GM18526 (cell line): Measurements from ENCODE around the gene HRH3.

Experiments used
- POLR2A ChIP-seq: IDR thresholded peaks from 3 replicates; pipeline ENCODE4 v1.6.1; 2011; ENCODE audit not compliant: insufficient read length; ENCODE audit errors: extremely low read depth

Gene HRH3

DNA sequence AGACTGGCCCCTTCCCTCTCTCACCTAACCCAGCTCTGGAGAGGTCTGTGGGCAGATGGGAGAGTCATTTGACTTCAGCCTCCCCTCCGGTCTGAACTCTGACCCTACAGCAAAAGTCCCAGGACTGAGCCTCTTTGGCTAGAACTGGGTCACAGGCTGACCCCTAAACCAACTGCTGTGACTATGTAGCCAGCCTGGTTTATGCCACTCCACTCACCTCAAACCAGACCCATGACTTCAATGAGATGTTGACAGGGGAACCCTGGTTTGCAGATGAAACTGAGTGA lies 17.4 kb upstream of the HRH3 start:
- TF ChIP-seq POLR2A, result no peak

DNA sequence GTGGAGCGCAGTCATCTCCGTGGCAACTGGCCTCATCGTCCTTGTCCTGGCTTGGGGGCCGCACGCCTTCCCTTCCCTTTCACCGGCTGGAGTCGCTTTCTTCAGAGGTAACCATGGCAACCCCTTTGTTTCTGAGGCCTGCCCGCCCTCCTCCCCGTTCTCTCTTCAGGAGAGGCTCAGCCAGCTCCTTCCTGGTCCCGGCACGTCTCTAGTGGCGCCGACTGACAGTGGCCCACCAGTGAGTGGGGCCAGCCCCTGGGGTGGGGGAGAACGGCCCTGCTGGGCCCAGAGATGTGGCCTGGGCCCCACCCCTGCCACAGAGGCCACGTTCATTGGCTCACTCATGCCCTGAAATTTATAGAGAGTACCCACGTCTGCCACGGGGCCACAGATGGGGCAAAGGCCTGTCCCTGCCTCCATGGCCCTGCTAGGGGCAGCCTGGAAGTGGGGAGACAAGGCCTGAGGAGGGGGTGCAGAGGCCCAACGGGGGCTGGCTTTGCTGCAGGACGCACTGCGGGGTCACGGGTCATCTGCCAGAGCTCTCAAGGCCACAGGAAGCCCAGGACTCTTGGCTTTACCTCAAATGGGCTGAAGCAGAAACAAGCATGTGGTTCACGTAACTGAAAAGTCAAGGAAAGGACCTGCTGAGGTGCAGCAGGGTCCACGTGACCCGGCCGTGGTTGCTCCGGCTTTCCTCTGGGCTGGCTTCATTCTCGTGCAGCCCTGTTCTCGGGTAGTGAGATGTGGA lies 16.9 kb upstream of the HRH3 start:
- no peak for TF ChIP-seq POLR2A

DNA sequence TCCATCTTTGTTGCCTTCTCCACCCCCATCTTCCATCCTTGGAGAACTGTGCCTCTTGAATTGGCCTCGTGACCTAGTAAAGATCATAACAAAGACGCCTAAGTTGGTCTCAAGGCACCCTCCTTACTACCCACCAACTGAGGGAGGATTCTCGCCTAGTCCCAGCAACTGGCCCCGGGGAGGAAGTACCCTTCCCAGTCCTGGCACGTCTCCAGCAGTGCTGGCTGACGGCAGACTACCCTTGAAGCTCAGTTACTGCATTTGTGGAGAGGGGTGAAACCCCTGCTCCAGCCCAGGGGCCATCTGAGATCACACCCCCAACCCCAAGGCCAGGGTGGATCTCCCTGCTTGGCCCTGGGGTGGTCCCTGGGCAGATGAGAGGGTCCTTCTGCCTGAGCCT lies 16.1 kb upstream of the HRH3 start:
- no peak for TF ChIP-seq POLR2A

DNA sequence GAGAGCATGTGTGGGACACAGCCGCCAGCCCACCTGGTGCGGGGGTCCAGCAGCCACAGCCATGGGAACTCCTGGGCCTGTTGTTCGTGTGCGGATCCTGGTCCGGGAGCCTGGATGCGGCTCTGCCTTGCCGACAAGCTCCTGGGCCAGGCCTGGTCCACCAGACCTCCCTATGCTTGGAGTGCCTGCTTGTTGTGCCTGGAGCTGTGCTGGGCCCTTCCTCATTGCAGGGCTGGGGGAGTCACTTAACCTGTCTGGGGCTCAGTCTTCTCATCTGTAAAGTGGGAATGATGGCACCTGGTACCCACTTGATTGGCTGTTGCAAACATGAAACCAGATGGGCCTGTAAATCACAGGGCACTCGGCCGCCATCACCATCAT lies 15.7 kb upstream of the HRH3 start:
- no peak for TF ChIP-seq POLR2A

DNA sequence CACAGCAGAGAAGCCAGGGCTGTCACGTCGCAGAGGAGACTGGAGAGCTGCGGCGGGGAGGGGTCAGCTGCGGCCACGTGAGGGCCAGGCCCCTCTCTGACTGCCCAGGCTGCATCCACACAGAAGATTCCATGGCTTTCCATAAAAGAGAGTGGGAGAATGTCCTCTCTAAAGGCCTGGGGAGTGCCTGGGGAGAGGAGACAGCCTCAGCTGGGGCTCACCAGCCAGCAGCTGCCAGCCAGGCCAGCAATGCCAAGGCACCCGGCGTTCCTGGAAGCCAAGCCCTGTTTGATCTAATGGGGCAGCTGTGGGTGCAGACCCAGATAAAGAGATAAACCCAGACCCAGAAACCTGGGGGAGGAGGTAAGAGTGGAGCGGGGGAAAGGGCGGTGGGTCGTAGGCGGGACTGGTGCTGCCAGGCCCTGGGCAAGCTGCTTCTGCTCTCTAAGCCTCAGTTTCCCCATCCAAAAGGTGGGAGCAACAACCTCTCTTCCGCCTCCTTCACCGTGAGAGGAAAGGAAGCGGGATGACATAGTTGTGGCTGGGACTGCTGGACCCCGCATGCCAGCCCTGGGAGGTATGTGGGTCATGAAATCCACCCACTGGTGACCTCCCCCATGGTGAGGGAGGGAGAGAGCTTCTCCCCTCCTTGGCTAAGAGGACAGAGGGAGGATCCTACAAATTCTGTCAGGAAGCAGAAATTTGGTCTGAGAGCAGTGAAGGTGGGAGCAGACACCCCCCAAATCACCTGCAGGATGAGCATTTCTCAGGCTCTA lies 15.1 kb upstream of the HRH3 start:
- no peak for TF ChIP-seq POLR2A

DNA sequence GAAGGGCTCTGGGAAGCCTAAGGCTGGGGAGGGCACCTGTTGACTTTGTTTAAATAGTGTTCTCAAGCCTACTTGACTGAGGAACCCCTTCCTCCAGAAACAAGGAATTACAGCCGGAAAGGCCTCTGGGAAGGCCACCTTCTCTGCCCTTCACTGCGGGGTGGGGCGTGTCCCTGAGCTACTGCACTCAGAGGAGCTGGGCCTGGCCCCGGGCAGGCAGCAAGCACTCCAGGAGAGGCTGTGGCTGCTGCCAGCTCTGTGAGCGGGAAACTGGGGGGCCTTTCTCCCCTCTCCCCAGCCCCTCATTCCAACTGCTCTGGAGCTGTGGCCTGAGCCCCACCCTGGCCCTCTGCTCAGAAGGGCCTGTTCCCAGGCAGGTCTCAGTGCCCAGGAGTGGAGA lies 14.3 kb upstream of the HRH3 start:
- no peak for TF ChIP-seq POLR2A

DNA sequence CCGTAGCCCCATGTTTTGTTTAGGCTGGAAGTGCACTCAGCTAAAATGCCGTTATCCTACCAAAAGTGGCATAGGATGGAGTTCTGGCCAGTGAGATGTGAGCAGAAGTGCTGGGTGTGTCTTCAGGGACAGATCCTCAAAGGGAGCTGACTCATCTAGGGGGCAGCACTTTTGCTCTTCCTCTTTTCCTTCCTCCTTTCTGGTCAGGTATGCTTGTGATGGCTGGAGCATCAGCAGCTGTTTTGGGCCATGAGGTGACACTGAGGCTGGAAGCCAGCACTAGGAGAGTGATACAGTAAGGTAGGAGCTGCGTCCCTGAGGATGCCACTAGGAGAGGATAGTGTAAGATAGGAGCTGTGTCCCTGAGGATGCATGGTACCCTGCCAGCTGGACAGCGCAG lies 13.6 kb upstream of the HRH3 start:
- no peak for TF ChIP-seq POLR2A

DNA sequence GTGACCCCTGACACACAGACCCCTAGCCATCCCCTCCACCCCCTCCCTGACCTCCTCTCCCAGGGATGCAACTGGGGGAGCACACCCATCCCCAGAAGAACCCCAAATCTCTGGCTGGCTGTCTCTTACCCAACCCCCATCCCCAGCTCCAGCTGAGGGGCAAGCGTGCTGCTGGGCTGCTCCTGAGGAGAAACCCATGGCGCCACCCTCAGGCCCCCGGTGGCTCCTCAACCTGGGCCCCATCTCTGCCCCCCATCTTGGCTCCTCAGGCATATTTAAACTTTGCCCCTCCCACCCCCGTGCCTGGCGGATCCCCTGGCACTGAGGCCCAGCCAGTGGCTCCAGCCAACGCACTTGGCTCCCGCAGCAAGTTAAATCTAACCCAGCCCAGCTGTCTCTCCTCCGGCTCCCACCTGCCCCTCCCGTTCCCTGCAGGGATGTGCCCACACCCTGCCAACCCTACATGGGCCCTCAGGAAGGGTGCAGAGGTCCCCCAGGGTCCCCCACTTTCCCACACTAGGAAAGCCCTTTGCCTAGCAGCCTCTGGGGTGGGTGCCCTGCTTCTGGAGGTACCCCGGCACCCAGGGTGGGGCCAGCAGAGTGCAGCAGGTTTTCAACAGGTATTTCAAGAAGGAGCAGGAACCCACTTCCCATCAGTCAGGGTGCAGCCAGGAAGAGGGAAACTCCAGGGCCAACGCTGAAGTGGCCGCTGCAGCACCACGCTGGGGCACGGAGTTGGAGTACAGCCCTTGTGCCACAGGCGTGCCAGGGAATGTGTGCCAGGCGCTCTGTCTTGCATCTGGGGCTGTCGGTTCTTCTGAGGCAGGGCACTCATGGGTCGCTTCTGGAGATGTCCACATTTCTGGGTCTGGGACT lies 12.9 kb upstream of the HRH3 start:
- TF ChIP-seq POLR2A, result no peak

DNA sequence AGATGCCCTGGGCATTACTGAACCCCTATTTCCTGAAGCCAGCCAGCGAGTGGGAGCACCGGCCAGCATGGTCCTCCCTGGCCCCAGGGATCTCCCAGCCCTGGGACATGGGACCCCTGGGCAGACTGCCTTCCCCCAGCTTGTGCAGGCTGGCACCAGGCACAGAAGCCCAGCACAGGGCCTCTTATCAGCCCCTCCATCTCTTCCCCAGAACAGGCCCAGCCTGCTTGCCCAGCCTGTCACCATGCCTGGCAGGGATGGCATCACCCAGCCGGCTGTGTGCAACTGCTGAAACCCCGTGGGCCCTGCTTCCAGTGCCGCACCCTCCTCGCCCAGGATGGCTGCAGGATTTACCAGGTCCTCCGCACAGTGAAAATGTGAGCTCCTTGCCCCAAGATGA lies 12.1 kb upstream of the HRH3 start:
- no peak for TF ChIP-seq POLR2A

DNA sequence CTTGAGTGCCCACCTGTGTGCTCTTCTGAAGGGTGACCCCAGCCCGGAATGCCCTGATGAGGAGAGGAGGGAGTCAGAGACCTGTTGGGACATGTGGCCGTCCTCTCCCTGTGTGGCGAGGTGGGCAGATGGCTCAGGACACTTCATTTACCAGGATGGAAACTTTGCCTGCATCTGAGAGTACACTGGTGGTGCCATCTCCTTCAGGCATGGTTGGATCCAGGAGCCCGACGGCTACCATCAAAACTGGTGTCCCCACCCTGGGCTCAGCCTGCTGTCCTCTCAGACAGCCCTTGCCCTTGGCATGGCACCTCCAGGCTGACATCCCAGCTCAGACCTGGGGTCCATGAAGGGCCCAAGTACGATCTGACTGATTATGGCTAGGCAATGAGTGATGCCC lies 11.2 kb upstream of the HRH3 start:
- no peak for TF ChIP-seq POLR2A

DNA sequence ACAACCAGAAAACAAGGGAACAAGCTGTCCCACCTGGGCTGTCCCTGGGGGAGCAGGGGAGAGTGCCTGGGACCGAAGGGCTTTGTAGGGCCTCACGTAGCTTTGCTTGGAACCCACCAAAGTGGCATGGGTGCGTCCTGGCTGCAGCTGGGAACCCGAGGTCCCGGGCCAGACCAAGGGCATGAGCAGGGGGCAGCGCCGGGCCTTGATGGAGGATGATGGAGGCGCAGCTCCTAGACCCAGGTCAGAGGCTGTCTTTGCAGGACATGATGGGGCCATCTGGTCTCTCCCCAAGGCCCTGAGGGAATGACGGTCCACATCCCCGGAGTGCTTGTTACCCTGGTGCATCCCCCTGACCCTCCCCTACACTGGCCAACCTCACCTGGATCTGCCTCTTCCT lies 10.6 kb upstream of the HRH3 start:
- TF ChIP-seq POLR2A, result no peak

DNA sequence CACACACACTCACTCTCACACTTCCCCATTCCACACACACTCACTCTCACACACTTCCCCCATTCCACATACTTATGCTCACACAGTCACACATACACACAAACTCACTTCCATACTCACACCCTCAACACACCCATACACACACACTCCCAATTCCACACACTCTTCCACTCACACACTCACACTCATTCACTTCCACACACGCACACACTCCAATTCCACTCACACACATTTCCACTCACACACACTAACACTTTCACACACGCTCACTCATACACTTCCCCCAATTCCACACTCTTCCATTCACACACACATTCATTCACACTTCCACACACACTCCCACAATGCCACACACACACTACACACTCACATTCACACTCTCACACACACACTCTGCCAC lies 10.2 kb upstream of the HRH3 start:
- TF ChIP-seq POLR2A, result no peak

DNA sequence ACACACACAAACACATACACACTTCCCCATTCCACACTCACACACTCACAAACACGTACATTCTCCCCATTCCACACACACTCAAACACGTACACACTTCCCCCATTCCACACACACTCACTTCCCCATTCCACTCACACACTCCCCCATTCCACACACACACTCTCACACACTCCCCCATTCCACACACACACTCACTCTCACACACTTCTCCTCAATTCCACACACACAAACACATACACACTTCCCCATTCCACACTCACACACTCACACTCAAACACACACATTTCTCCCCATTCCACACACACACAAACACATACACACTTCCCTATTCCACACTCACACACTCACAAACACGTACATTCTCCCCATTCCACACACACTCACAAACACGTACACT lies 9.6 kb upstream of the HRH3 start:
- TF ChIP-seq POLR2A, result no peak

DNA sequence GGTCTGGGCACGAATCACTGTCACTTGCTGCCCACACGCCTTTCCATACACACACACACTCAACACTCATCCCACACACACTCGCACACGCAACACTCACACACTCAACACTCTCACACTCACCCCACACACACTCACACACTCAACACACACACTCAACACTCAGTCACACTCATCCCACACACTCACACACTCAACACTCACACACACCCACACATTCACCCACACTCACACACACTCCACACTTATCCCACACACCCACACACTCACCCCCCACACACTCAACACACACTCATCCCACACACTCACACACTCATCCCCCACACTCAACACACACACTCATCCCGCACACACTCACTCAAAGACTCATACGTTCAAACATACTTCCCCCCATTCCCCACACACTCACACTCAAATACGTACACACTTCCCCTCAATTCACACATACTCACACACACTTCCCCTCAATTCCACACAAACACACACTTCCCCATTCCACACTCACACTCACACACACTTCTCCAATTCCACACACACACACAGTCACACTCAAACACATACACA lies 9.0 kb upstream of the HRH3 start:
- TF ChIP-seq POLR2A, result no peak
